Activated naive CD4-positive, alpha-beta T cell treated with Interleukin-2 at 50 U/mL for 16 hours (primary cell): ENCODE results near the gene AUTS2.
"Not testable (repeated sequence)": the region's sequence is repeated elsewhere in the genome, so short reads cannot be mapped to it uniquely, and the experiment has no call there.

ENCODE experiments used
- DNase-seq: peaks from one replicate; pipeline ENCODE4 v3.0.0-alpha.2; 2020

The AUTS2 gene

DNA sequence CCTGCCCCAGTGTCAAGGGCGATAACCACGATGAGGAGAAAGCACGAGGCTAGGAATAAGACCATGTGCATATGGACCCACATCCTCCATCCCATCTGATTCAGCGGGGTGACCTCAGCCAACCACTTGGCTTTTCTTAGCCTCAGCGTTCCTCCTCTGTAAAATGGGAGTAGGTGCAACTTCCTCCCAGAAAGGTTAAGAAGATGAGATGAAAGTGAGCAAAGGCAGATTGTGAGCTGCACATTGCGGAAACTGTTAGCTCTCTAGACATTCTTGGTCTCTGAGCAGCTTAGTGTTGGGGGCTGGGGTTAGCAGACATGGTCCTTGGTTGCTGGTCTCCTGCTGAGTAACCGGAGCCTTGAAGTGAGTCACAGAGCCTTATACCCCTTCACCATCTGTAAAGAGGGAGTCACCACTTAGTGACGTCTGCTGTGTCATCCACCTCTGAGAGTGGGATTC, 1036.4 kb downstream of the AUTS2 start:
- no peak for DNase-seq

DNA sequence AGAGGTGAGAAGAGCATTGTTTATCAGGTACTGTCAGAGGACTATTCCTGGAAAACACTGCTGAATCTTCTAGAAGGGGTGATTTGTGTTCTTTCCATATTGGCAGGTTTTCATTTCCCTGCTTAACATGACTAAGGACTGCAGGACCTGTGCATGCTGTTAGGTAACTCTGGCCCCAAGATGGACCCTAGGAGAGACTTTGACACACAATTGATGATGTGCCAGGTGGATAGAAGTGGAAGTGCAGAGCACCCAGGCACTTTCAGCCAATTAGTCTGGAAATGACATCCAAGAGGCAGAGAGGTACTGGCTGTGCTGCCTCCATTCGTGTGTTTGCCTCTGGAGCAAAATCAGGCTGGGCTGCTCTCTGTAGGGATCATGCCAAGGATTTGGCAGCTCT, 1037.4 kb downstream of the AUTS2 start:
- no peak for DNase-seq

DNA sequence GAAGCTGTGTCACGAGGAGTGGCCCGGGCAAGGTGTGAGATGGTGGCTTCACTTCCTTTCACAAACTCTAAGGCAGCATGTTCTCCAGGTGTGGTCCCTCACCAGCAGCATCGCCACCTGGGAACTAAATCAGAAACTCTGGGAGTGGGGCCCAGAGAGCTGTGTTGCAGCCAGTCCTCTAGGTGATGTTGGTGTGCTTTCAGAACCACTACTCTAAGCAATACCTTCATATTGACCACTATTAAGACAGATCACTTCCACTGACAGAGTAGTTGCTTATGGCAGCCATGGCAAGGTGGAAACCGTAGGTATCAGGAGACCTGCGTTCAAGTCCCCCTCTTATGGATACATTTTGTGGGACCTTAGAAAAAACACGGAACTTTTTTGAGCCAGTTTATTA, 1037.9 kb downstream of the AUTS2 start:
- DNase-seq, result no peak

DNA sequence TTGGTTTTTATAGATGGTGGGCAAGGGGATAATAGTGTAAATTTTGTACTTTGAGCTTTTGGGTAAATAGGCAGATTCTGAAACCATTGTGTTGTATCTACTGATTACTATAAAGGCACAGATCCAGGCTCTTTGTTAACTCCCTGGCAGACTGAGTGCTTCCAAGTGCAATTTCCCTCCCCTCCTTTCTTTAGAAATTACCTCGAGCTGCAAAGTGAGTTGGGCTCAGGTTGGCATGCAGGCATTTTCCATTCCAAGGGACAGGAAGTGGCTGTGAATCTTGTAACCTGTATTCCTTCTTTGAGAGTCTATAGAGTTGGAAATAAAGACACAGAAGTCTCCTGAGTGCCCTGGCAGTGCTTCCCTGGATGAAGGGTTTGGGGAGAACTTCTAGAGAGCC, 1039.5 kb downstream of the AUTS2 start:
- DNase-seq, result no peak

DNA sequence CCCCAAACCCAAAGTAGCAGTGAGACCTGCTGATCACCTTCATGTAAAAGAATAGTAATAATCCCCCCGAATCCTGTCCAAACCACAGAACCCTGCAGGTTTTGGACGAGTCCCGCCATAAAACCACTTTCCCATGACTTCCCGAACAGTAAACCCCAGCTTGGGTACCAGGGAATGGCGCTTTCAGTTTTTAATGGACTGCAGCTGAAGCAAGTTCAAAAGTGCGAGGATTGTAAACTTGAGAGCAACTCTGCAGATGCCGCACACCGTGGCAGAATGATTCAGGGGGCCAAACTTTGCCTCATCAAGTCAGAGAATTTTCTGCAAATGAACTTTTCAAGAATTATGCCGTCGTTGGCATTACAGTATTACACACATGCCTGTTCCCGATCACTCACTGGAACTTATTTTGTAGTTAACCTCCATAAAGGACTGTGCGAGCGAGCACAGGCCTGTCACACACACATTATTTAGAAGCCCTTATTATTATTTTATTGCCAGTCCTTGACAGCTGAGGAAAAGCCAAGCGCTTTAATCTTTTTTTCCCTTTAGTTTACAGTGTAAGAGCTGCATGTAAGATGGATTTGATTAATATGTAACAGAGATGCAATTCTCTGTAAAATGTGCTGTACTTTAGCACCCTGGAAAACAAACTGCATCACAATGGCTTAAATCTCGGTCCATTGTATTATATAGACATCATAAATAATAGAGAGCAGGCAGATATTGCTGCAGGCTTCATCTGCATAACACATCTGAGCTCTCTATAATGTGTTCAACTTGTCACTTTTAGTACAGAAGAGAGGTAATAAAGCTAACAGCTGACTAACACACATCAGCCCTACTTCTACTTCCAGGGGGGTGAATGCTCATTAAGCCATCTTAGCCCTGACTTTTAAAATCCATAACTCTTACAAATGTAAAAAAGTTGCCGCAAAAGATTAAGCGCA, 1040.2 kb downstream of the AUTS2 start:
- DNase-seq, result no peak

DNA sequence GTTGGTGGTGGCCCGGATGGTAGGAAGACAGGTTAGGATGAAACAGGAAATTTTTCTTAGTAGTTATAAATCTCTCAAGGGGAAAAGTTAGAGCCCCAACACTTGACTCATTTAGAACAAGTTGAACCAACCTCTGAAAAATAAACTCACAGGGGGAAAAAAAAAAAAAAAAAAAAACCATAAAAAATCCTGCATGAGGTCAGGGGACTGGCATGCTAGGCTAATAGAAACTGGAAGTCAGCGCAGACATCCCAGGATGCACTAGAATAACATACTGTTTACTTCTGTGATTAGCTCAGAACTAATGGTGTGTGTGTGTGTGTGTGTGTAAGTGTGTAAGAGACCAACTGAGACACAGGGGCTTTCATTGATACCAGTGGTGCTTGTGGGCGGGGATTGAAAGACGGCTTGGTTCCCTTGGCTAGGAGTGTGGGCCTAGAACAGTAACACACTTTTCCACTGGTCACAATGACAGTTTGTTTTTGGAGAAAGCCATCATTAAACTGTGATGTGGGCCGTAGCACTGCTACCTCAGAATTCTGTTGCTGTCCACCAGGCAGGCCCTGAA, 1042.1 kb downstream of the AUTS2 start:
- no peak for DNase-seq

DNA sequence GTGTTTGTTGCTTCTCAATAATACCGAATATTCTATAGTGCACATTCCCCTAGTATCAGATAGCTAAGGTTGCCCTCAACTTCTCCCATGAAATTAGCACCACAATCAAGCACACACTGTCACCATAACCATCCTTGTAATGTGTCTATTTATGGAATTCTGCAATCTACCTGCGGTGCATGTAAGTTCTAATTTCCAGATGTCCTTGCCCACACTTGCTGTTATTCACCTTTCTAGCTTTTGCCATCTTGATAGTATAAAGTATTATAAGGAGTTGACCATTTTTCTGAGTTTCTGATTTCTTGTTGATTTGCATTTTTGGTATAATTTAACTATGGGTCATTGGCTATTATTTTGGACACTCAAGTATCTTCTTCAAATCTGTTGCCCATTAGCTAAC, 1043.6 kb downstream of the AUTS2 start:
- DNase-seq, result no peak

DNA sequence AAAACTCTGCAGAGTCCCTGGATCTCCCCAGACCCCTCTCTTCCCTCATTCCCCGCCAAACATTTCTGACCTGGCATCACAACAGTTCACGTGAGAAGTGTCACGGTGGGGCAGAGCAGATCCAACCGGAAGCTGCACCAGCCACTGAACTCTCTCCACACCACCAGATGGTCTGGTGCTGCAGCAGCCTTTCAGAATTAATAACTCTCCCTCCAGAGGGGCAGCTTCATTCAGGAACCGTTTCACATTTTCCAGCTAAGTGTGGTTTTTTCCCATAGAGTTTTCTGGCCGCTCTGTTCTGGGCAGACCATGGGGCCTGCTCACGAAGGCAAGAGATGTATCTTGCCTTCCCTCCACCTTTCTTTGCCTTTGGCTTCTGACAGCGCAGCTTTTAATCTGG, 1047.0 kb downstream of the AUTS2 start:
- no peak for DNase-seq

DNA sequence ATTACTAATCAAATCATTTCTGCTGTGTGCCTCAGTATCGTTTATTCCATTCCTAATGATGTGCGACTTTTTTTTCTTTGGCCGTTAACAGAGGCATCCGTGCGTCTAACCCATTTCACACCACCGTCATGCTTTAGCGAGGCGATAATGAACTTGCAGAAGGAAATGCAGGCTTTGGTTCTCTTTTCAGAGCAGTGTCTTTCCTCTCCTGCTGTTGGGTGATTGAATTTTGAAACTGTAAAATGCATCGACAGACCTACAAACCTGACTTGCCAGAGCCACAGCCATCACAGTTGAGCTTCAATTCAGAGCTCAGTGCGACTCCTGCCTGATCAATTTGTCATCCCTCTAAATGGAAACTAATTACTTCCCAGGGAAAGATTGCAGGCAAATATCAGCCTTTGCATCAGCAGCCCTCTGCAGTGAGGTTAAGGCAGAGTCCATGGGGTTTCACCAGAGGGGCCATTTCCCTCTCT, 1047.6 kb downstream of the AUTS2 start:
- no peak for DNase-seq

DNA sequence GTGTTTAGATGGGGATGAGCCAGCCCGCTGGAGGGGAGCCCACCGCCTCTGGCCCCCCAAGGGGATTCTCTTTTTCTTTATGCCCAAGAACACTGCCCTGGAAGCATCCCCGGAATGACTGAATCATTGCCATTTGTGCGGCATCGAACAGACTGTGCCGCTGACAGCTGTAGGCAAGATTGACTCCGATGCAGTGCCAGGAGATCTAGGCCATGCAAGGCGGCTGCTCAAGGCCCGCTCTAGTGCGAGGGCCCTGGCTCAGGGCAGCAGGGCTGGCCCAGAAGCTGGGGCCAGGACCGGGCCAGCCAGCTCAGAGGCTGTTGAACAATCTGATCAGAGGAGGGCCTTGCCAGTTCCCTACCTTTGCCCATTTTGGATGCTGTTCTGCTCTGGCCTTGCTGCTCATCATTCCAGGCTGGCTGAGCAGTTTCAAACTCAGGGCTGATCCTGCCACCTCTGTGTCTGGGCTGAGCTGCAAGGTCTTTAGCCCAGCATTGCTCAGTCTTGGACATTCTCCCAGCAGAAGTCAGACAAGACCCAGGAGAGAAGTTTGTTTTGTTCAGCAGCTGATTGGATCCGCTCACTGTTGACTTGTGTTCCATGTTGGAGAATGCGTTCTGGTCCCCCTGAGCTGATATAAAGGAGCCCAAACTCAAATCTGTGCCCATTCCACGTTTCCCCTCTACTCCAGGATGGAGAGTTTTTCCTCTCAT, 1048.4 kb downstream of the AUTS2 start:
- no peak for DNase-seq

DNA sequence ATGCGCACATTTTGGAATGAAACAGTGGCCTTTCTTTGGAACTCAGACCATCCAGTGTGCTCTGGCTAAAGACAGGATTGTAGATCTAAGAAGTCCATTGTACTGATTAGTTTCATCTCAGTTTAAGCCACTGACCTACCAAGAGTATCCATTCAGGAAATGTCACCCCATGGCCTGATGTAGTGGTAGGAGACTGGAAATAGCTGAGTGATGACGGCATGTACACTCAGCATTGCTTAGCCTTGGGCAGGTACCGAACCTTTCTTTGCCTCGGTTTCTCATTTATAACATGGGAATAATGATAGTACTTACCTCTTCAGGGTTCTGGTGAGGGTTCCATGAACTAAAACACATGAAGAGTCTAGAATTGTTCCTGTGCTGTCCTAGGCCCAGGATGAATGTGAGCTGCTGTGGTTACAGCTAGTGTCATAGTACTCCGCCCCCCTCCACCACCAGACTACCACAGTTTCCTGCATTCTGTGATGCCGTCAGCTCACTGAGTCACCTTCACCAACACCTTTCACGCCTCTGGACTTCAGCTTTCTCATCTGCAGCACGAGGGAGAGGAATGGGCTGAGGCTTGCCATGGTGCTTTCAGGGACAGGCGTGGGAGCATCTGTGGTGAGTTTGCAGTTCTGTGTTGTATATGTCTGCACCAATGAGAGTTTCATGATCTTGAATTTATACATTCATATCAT, 1049.7 kb downstream of the AUTS2 start:
- peak; percentile 80 for DNase-seq

DNA sequence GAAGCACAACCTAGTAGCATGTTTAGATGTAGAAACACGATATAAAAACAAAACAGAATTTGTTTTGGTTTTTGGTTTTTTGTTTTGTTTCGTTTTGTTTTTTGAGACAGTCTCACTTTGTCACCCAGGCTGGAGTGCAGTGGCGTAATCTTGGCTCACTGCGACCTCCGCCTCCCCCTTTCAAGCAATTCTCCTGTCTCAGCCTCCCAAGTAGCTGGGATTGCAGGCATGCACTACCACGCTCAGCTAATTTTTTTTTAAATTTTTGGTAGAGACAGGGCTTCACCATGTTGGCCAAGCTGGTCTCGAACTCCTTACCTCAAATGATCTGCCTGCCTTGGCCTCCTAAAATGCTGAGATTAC, 1050.2 kb downstream of the AUTS2 start:
- DNase-seq, result not testable (repeated sequence)

DNA sequence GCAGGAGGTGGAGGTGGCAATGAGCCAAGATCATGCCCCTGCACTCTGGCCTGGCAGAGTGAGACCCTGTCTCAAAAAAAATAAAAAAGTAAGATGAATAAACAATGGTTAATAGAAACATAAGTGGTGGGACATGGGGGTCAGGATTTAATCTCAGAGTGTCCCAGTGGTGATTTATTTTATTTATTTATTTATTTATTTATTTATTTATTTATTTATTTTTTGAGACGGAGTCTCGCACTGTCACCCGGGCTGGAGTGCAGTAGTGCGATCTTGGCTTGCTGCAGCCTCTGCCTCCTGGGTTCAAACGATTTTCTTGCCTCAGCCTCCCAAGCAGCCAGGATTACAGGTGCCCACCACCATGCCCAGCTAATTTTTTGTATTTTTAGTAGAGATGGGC, 1051.0 kb downstream of the AUTS2 start:
- no peak for DNase-seq

DNA sequence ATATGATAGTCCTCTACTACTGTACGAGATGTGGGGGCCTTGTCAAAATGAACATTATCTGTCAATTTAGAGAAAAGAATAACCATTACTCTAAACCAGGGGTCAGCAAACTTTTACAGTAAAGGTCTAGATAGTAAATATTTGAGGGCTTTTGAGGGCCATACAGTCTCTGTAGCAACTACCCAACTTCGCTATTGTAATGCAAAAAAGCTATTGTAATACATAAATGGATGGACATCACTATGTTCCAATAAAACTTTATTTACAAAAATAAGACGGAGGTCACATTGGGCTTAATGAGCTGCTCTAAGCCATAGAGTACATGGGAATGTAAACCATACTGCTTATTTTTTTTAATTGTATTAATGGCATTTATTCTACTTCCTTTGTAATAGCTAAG, 1055.9 kb downstream of the AUTS2 start:
- no peak for DNase-seq

DNA sequence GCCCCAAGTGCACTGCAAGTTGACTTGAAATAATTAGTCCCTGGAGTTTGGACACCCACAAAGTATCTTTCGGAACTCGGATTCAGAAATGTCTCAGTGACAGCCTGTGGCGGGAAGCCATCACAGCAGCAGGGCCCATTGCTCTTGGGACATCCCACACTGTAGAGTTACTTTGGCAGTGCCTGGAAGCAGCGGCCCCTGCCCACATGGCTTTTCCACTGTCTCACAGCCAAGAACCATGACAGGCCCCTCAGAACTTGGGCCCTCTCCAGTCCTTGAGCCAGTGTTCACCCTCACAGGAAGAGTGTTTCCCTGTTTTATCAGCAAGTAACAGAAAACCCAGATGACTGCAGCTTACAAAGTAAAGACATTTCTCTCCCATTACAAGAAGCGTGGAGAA, 1056.7 kb downstream of the AUTS2 start:
- DNase-seq, result no peak

DNA sequence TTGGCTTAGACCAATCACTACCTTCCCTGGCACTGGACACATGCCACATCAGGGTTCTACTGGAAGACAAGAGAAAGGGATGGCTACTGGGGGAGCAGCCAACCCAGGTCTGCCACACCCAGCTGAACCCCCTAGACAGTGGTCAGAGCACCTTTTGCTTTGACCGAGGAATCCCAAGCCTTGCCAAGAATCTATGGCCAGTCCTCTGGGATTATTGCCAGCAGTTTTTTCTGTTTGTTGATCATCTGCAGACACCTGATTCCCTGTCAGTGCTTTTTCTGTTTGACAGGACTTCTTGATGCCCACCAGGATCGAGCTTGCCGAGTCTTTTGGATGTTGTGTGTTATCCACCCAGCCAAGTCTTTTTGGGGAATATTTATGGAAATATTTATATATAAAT, 1057.4 kb downstream of the AUTS2 start:
- DNase-seq, result no peak

DNA sequence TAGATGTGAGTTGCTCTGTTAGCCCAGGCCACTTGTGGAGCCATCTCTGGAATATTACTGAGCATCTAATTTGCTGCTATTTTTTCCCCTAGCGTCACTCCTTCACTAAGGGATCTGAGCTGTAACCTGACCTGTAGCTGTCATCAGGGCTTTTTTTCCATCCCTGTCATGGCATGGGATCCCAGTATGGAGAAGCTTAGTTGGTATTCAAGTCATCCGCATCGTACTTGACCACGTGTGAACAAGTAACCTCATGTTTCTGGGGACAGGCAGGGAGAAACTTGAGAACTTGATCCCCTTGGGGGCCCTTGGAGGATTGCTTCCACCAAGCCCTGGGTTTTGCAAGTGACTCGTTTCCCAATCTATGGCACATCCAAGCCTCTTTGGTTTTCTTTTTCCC, 1059.3 kb downstream of the AUTS2 start:
- no peak for DNase-seq

DNA sequence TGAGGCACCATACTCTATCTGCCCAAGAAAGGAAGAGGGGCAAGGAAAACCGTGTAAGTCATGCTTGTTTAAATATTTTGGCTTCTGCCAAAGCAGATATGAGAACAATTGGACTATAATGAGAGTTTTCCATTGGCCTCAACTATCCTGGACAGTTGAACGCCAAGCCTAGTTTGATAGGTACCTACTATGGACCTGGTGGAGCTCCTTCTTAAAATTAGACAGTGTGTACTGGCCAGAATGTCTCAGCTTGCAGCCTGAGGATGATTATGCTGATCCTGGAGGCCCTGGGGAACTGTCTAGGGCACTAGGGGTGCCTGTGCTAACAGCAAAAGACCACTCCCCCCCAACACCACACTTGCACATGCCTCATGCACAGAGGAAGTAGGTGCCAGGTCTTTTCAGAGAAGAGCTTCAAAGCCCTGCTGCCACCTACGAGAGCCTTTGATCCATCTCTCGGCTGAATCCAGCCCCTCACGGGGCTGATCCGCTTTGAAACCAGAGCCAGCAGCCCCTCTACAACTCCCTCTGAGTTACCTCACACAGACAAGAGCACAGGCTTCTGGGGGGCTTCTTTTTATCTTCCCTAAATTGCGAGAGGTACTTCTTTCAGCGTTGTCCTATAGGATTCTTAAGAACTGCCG, 1059.8 kb downstream of the AUTS2 start:
- DNase-seq, result no peak

DNA sequence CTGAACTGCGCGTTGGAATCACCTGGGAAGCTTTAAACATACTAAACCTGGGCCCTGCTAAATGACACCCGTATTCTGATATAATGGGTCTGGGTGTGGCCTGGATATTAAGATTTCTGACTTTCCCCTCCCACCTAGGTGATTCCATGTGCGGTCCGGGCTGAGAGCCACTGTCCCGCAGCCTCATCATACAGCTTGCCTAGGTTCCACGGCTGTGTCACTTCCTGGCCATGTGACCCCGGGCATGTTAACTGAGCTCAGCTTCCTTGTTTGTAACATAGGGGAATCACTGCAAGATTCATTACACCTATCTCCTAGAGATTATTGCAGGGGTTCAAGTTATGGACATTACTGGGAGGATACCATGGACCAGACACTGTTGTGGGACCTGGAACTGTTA, 1061.0 kb downstream of the AUTS2 start:
- DNase-seq, result no peak

DNA sequence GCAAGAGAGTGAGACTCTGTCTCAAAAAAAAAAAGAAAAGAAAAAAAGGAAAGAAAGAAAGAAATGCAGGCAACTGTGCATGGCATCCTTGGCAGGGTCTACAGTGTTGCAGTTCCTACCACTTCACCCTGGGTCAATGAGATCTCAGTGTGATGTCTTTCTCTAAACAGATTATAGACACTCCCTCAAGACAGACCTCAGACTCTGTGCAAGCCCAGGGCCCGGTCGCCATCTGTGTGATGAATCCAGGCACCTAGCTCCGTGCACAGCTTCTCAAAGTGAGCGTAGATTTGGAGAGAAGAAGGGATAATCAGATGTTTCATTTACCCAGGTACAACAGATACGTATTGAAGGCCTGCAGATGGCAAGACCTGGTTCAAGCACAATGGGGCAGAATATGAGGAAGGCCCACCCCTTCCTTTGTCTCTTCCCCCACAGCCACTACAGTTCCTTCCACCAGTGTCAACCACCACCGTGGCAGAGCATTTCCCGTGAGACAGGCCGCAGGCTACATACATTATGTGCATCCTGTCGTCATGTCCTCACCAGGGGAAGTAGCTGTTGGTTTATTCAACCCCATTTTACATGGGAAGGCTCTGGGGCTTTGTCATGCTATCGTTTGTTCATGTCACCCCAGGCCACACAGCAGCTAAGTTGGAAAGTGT, 1062.0 kb downstream of the AUTS2 start:
- DNase-seq, result peak; percentile 17

DNA sequence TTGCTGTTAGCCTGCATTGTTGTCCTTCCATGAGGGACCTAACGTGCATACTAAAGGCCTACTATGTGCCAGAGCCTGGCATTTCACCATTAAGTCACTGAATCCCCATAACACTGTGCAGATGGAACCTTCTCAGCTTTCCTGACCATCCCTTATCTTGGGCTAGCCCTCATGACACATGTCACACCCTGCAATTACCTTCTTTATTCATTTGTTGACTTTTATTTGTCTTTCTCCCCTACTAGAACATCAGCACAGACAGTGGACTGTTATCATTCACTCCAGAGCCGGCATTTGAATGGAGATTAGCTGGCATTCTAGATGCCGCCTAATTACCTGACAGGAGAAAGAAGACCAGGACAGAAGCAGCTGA, 1062.5 kb downstream of the AUTS2 start:
- DNase-seq, result no peak

DNA sequence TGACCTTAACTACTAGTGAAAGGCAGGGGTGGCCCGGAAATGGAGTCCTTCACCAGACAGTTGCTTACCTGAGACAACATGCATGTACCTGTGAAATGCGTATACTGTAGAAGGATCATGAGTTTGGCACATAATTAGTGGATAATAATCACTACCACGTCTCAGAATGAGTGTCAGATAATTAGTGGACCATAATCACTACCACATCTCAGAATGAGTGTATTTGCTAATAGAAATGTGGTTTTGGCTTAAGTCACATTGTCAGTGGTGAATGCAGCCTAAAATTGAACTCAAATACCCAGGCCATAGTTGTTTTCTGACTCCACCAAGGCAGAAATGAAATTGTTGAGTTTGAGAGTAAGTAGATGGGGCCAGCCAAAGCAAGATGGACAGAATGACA, 1065.4 kb downstream of the AUTS2 start:
- DNase-seq, result no peak
